Stromal cell of bone marrow (primary cell): ENCODE measurements around the gene OTOP3.
A peak's percentile ranks its signal among the peaks of the same experiment; 100 is the strongest.
"Not testable (repeated sequence)": the region's sequence is repeated elsewhere in the genome, so short reads cannot be mapped to it uniquely, and the experiment has no call there.

Experiments
- DNase-seq: peaks from one replicate; pipeline ENCODE4 v3.0.0-alpha.2; 2012; ENCODE audit warnings: low read depth

OTOP3 gene

DNA sequence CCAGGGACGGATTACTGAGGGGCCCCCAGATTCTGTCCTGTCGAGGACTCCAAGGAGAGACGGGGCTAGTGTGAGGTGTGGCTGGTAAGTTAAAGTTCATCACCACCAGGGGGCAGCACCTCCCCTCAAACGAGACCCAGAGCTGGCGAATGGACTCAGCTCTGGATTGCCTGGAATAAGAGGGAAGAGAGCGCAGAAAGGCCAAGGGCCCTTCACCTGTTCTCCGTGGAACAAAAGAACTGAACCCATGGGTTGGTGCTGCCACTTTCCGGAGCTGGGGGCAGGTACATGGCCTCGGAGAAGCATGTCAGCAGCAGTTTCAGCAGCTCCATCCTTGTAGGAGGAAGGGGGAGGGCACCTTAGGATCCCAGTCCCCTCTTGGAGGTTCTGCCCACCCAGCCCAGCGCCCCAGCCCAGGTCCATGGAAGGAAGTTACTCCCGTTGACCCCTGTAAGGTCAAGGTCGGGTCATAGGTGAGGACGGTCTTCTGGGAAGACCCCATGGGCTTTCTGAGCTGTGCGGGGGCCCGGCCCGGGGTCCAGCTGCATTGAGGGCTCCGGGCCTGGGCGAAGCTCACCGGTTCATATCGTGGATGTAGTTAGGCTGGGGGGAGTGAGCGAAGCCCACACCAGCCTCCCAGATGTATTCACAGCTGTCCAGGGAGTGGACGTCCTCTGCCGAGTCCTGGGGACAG lies 26.1 kb downstream of the OTOP3 start:
- DNase-seq, result peak; percentile 69

DNA sequence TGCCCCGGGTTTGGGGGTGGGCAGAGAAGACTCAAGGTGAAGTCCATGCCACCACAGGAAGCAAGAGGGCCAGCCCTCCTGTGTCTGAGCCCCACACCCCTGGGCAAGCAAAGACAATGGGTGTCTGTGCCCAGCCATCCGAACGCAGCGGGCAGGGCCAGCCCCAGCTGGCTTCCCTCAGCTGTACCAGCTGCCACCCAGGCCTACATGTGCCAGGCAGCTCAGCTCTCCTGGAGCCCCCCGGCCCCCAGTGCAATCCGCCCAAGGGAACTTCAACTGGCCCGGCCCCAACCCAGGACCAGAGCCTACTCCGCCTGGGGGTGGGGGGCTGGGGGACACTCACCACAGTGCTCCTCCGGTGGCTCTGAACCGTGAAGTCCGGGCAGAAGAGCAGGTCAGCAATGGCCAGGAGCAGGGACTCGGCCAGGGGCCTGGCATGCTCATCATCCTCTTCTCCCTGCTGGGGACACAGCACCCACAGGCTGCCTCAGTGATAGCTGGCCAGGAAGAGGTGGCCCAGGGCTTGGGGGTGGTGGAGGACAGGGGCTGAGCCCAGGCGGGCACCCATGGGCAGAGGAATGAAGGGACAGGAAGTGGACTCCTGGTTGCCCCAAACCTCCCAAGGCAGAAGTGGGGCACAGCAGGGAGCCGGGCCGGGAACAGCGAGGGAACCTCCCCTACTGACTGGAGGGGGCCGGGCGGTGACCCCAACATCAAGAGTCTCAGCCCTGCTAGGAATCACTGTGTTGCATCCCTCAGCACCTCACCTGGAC lies 27.1 kb downstream of the OTOP3 start:
- DNase-seq, result no peak

DNA sequence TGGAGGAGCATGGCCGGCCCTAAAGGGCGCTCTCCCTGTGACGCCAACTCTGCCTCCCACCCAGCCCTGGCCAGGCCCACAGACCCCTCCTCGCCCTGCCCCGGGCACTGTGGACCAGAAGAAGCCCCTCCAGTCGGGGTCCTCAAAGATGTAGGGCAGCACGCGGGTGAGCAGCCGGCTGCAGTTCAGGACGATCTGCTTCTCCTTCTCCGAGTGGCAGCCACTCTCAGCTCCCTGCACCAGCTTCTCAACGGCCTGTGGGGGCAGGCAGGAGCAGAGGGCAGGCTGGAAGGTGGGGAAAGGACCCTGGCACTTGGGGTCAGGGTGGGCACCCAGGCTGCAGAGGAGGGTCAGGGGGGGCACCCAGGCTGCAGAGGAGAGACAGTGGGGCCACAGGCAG lies 28.0 kb downstream of the OTOP3 start:
- no peak for DNase-seq

DNA sequence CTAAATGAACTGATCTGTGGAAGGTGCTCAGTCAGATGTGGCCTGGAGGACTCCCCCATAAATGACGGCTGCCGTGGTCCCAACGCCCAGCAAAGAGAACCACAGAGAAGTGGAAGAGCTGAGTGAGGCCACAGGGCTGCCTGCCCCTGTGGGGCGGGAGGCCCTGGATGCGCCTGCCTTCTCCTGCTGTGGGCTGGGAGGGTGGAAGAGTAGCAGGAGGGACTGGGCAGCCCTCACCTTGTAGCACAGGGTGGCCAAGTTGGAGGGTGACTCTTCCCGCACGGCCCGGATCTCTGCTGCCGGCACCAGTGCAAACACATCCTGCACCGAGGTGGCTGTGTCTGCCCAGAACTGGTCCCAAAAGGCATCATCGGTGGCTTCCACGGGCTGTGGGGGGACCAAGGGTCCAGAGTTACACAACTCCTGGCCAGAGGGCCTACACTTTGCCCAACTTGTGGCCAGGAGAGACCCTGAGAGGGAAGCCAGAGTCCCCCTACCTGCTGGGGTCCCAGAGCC lies 28.6 kb downstream of the OTOP3 start:
- DNase-seq, result no peak

DNA sequence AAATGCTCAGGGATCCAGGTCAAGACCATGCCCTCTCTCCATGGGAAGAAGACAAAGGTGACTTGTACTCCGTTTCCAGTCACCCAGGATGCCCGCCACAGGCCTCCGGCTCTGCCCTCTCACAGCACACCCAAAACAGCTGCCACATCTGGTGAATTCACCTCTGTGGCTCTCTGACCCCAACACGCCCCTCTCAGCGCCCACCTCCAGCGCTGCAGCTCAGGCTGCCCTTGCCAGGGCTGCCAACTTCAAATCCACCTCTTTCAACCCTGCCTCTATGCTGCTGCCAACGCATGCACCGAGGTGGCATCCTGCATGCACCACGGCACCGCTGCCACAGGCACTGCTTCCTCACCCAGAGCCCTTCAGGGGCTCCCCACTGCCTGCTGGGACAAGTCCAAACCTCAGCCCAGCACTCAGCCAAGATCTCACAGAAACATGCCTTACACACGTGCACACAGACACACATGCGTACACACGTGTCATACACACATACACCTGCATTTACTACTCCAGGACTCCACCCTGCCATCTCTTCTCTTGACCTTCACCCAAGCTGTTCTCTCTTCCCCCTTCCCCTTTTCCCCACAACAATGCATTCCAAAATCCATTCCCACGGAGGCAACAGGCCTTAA lies 29.4 kb downstream of the OTOP3 start:
- no peak for DNase-seq

DNA sequence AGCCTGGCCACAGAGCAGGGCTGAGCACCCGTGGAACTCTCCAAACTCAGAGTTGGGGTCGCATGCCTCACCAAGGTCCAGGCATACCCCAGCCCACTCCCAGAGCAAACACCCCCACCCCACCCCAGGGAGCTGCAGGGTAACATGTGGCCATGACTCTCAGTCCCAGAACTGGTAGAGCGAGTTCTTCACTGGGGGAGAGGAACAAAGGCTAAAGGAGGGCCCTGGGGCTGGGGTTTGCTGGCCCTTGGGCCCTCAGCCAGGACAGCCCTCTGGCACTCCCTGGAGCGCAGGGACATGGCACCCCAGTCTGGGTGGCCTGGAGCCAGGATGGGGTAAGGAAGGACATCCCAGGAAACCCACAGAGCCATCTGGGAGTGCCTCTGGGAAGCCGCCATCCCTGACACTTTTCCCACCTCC lies 32.7 kb downstream of the OTOP3 start:
- no peak for DNase-seq

DNA sequence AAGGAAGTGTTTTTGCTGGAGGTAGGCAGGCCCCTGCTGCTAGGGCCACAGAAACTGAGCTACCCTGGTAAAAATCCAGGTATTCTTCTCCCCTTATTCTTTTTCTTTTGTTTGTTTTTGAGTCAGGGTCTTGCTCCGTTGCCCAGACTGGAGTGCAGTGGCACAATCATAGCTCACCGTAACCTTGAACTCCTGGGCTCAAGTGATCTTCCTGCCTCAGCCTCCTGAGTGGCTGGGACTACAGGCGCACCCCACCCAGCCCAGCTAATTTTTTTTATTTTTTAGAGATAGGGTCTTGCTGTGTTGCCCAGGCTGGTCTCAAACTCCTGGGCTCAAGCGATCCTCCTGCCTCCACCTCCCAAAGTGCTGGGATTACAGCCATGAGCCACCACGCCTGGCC lies 33.8 kb downstream of the OTOP3 start:
- not testable (repeated sequence) for DNase-seq

DNA sequence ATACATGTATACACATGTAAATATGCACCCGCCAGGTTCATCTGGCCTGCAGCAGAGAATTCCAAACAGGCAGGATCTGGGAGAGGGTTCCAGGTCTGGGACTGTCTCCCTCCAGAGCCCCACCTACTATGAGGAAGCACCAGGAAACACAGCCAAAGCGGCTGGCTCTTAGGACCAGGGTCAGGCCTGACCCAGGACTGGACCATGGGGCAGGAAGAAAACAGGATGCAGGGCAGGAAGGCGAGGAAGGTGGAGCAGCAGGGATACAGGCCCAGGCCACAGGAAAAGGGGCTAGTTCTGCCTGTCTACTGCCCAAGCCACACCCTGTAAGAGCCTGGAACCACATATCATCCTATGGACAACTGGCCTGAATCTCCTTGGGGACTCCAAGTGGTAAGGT lies 34.7 kb downstream of the OTOP3 start:
- no peak for DNase-seq

DNA sequence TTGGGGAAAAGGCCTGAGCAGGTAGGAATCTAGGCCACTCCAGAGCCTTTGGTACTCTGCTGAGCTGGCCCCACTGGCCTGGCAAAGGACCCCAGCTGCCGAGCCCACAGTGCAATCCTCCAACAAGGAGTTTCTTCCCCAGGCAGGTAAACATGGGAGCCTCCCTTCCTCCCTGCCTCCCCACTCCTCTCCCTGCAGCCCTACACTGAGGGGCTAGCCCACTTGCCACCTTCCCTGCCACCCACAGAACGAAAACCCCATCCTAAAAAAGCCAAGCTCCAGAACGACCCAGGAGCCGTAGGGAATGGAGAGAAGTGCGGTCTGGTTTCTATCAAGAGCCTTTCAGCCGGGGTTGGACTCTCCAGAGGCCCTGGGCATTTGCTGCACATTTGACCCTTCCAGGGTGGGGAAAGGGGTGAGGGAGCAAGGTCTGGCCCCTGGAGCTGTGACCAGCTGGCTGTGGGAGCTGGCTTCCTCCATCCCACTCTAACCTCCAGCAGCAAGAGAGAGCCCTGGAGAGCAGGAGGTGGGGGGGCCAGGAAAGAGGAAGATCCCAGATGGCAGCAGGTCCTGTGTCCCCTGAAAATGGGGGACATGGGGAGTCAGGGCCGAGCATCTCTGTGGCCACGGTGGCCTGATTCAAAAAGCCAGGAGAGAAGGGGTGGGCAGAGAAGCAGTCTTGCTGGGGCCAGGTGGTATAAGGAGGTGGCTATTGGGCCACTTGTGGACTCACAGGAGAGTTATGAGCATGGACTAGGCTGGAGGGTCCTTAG lies 35.6 kb downstream of the OTOP3 start:
- no peak for DNase-seq

DNA sequence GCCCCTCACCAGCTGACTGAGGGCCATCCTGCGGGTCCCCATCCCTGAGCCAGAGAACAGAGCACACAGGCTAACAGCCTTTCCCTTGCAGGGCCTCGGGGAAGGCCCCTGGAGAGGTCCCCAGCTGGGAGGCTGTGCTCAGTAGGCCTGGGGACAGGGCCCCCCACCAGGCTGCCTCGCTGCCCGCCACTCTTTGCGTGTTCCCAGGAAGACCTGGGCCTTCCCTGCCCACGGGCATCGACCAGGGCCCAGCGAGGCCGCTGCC lies 36.1 kb downstream of the OTOP3 start:
- DNase-seq, result no peak

DNA sequence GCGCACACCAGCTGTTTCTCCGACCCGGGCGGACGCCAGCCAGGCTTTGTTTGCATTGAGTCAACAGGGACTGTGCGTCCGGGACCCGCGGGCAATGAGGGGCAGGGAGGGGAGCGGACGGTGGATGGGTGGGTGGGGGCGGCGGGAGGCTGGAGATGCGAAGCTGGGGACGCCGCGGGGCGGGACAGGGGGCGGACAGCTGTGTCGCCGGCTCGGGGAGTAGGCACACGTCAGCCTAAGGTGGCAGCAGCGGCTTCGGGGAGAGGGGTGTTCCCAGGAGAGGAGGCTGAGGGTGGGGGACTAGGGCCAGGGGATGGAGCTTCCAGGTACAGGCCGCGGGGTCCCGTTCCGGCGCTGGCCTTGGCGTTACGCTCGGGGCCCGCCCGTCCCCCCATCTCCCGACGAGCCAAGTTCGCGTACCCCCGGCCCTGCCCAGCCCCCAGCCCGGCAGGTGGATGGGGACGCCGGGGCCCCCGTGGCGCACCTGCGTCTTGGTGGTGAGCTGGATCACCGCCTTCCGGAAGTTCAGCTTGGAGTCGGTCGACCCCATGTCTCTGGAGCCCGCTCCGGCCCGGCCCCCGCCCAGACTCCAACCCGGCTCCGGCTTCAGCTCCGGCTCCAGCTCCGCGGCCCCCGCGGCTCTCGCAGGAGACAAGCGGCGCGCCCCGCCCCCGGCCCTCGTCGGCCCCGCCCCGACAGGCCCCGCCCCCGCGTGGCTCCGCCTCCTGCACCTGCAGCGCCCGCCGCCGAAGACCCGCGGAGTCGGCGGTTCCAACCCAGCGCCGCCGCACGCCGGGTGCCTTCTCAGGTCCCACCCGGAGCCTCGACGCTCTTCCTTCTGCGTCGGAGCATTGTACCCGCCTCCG lies 36.6 kb downstream of the OTOP3 start, which contains the start of gene HID1:
Gene HID1, minus strand, starts transcription at position 653 of the 866 bp plus-strand sequence. Its CDS starts 103 bp downstream, at position 550.
- no peak for DNase-seq

DNA sequence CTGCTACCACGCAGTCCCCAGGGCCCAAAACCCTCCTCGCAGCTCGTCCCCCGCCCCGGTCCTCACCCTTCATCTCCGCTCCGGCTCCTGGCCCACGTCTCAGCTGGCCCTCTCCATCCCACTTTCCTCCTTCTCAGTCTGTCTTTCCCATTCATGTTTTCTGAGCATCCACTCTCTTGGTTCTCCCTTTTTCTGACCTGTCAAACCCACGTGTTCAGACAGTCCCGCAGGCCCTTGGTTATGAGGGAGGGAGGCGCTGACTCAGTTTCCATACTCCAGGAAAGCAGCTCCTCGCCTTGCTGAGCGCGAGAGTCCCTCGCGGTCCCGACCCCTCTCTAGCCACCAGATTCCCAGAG lies 37.3 kb downstream of the OTOP3 start:
- no peak for DNase-seq

DNA sequence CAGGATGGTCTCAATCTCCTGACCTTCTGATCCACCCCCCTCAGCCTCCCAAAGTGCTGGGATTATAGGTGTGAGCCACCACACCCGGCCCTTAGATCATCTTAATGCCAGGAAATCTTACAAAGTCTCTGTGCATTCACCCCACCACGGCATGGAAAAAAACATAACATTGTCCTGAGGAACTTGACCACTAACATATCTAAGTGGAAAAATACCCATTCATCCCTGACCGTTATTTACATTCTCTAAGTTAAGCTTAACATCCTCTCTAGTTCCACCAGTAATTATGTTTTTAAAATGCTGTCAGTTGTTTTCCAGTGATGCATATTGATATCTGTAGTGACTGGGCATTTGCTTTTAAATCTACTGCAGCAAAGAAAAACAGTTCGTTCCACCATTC lies 40.2 kb downstream of the OTOP3 start:
- DNase-seq, result no peak

DNA sequence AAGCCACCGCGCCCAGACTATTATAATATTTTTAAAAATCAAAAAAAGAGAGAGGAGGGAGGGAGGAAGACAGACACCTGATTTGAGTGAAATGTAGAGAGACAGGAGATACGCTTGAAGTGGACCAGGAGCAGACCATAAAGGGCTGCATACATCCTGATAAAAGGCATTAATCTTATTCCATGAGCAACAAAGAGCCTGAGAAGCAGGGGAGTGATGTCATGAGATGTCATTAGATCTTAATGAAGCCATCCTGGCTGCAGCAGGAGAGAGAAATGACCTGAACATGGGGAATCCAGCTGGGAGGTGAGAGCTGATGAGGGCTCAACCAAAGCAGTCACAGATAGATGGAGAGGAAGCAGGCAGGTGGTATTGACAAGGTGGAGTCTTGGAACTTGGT lies 42.1 kb downstream of the OTOP3 start:
- no peak for DNase-seq

DNA sequence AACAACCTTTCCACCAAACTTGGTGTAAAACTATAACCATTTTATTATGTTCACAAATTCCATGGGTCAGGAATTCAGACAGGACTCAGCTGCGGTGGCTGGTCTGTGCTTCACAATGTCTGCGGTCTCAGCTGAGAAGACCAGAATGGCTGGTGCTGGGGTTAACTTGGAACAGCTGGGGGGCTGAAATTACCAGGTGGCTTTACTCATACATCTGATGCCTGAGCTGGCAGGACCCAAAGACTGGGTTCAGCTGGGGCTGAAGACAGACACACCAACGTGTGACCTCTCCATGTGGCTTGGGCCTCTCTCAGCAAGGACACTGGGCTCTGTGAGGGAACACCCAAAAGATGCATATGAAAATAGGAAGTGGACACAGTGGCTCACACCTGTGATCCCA lies 42.5 kb downstream of the OTOP3 start:
- no peak for DNase-seq

DNA sequence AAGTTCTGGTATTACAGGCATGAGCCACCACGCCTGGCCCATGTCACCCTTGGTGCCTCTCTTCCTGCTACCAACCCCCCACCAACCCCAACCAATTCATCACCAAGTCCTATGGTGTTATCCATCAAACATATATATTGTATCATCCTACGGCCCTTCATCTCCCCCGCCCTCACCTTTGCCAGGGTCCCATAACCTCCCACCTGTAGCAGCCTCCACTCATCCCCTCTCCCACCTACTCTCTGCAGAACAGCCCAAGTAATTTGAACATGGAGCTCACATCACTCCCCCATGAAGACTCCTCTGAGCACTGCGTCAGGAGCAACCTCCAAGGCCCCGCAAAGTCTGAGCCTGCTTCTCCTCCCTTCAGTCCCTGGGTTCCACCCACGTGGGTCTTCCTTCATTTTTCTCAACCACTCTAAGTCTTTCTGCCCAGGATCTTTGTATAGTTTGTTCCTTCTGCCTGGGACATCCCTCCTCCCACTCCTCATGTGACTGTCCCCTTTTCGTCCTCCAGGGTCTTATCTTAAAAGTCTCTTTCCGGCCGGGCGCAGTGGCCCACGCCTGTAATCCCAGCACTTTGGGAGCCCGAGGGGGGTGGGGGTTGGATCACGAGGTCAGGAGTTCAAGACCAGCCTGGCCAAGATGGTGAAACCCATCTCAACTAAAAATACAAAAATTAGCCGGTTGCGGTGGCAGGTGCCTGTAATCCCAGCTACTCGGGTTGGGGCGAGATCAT lies 43.9 kb downstream of the OTOP3 start:
- no peak for DNase-seq

DNA sequence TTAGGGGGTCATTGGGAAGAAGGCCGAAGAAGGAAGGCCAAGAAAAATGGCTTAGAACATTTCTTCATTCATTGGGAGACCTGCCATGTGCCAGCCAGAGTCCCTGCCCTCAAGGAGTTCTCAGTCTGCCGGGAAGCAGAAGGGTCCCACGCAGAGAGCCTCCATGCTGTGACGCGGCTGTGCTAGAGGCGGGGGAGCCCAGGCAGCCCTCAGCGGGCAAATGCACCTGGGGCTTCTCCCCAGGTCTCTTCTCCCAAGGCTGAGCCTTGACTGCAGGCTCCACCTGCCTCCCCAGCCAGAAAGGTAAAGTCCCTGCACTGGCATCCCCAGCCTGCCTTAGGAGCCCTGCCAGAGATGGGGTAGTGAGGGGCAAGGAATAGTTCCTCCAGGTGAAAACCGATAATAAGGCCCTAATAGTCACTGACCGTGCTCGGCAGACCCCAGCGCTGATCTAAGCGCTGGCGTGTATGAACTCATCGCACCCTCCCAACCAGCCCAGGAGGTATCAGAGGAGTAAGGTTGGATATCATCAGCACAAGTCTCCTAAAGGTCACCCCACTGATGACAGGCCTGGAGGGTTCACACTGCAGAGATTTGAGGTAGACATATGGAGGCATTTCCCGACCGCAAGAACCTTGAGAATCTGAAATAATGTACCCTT lies 45.8 kb downstream of the OTOP3 start:
- DNase-seq, result no peak

DNA sequence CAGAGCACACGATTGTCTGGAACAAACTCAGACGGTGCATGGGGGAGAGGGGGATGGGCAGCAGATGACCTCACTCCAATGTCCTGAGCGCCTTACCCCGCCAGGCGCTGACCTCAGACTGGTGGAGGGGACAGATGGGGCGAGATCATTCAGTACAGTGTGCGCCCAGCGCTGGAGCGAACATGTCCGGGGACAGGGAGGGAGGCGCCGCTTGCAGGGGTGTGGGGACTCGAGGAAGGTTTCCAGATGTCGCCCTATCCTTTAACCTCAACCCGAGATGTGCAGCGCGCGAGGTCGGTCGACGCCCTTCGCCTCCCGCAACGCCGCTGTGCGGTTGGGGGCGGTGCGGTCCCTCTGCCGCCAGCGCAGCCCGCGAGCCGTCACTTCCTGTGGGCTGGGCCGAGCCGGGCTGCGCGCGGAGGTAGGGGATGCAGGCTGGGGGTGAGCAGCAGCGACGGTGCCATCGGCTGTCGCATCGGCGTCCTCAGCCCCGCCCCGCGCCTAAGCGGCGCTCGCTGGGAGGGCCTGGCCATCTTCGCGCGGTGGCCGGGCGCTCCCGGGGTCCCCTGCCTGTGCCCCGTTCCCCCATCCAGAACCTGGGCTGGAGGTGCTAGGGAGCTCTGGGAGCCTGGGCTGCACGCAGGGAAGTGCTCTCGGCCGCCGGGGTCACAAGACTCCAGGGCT lies 46.4 kb downstream of the OTOP3 start:
- DNase-seq, result no peak

DNA sequence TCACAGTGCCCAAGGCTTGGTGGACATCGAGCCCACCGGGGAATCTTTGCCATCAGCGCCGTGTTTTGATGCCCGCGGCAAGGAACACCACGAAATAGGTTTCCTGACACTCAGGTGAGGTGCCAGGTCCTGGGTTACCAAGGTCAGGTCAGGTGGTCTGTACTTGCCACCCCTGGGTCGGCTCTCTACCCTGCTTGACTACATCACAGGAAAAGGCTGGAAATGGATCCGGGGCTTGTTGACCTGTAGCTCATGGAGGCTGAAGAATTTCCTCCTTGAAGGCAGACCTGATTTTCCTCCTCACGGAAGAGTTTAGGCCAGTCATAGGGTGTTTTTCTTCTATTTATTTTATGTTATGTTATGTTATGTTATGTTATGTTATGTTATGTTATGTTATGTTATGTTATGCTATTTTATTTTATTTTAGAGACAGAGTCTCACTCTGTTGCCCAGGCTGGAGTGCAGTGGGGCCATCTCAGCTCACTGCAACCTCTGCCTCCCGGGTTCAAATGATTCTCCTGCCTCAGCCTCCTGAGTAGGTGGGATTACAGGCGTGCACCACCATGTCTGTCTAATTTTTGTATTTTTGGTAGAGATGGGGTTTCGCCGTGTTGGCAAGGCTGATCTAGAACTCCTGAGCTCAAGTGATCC lies 47.1 kb downstream of the OTOP3 start:
- DNase-seq, result not testable (repeated sequence)
